ENCODE data around the gene LARP1. TPM values are rescaled to one million over a fixed set of nuclear protein-coding genes. Genes with fewer than 3 reads are reported as not detected.

Gene LARP1
- total and polyA plus RNA-seq, 4 donors = 26.0 to 74.1 (median 32.6) TPM

GRCh38 chr5:154815684-154816247 is 60.6 kb downstream of the LARP1 start:
- TF ChIP-seq MAX (IDR thresholded peaks at IDR 0.05) (no peak), GABPA (IDR thresholded peaks at IDR 0.05 in 1 of 2, conservative IDR thresholded peaks at IDR 0.05 in 1 of 2) (no peak), SP1 (IDR thresholded peaks at IDR 0.05) (peak; percentile 63), JUND (IDR thresholded peaks at IDR 0.05) (peak in 1 of 2 donors; percentile 12), FOXA1 (IDR thresholded peaks at IDR 0.05) (no peak), RAD21 (IDR thresholded peaks at IDR 0.05) (peak in 1 of 2 donors; percentile 65), FOXA2 (IDR thresholded peaks at IDR 0.05) (no peak), HNF4G (IDR thresholded peaks at IDR 0.05) (peak; percentile 33), NR2F2 (IDR thresholded peaks at IDR 0.05) (peak; percentile 40), ZBTB33 (IDR thresholded peaks at IDR 0.05) (no peak), HNF4A (conservative IDR thresholded peaks at IDR 0.05) (peak; percentile 68 to 76), ATF3 (IDR thresholded peaks at IDR 0.05) (no peak), RXRA (IDR thresholded peaks at IDR 0.05) (peak; percentile 78 to 85), EGR1 (IDR thresholded peaks at IDR 0.05; ENCODE audit: low read depth in 2 of 2) (no peak), CTCF (IDR thresholded peaks at IDR 0.05; ENCODE audit: low read depth, low read length, missing input control) (no peak), YY1 (IDR thresholded peaks at IDR 0.05) (peak; percentile 19), REST (IDR thresholded peaks at IDR 0.05) (no peak), TAF1 (conservative IDR thresholded peaks at IDR 0.05) (no peak)
- 66% methylated on average over 5 of the region's 5 CpGs for WGBS
- H3K4me3 ChIP-seq (ENCODE audit: low read depth in 1 of 3, low read length in 3 of 3) = no peak overlapping the region
- DNase-seq (ENCODE audit: low spot score) = no peak
- no peak overlapping the region for H3K9ac ChIP-seq (ENCODE audit: low read depth in 1 of 2, low read length in 2 of 2)
- H3K27ac ChIP-seq (ENCODE audit: low read depth in 1 of 2, low read length in 2 of 2) = no peak overlapping the region
- H3K36me3 ChIP-seq (ENCODE audit: control insufficient read depth in 4 of 4, insufficient read depth in 3 of 4, low read depth in 1 of 4, low read length in 3 of 4) = peaks cover 2 to 49% (median 43%) of the 10 kb centered on the region in 4 donors
- H3K4me1 ChIP-seq (ENCODE audit: control insufficient read depth in 4 of 4, insufficient read depth in 4 of 4, low read length in 3 of 4) = peaks cover 3 to 29% (median 20%) of the 10 kb centered on the region in 4 donors
- no peaks in the 10 kb centered on the region for H3K27me3 ChIP-seq (ENCODE audit: control insufficient read depth in 4 of 4, insufficient read depth in 4 of 4, low read length in 3 of 4)
- no peaks in the 10 kb centered on the region for H3K9me3 ChIP-seq (ENCODE audit: control insufficient read depth in 4 of 4, low read length in 3 of 4)

Measured in liver (tissue), 9 donors.